ENCODE measurements around the gene LINS1. TPM values are rescaled to one million over a fixed set of nuclear protein-coding genes. Genes with fewer than 3 reads are reported as not detected.
"Not testable (repeated sequence)": the region's sequence is repeated elsewhere in the genome, so short reads cannot be mapped to it uniquely, and the experiment has no call there.

Gene LINS1
- total RNA-seq, 1 experiment from 2014 or later: 22.3 TPM

DNA sequence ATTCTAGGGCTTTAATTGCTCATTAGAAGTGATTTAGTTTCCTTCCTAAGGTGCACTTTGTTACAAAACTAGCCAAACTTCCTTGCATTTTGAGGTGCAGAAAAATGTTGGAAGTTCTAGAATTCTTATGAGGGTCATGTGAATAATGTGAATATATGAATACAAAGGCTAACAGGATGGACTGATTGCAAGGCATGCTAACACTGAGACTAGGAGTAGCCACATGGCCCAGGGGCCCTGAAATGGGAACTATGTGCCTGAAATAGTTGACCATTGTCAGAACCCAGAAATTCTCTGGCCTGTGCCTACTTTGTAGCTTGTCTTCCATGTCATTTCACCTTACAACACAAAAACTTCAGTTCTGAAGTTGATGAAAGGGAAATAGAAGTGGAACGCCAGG is 11.2 kb upstream of the LINS1 start:
- in situ Hi-C loops (cut with HindIII; ENCODE audit: low sequenced_read_pairs): no loop called here

DNA sequence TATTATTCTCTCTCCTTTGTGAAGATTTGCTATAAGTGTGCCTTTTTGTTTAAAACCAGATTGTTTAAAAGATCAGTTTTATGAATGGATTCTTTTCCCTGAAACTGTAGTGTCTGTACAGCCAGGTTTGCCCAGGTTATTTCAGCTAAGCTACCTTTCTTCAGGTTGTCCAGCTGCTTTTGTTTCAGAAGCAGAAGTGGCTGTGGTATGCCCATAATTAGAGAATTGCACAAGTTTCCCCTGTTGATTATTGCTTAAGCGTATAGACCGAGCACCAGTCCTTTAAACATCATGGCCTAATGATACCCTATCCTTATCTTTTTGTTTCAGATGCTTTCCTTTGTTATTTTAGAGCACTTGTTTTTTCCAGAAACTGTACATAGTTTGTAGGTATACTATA is 10.6 kb upstream of the LINS1 start:
- no peak for DNase-seq (ENCODE audit: low spot score)
- in situ Hi-C loops (cut with HindIII; ENCODE audit: low sequenced_read_pairs): no loop called here

More for the DNA sequence above, 11.2 kb upstream of the LINS1 start:
- no peak for DNase-seq (ENCODE audit: low spot score)

DNA sequence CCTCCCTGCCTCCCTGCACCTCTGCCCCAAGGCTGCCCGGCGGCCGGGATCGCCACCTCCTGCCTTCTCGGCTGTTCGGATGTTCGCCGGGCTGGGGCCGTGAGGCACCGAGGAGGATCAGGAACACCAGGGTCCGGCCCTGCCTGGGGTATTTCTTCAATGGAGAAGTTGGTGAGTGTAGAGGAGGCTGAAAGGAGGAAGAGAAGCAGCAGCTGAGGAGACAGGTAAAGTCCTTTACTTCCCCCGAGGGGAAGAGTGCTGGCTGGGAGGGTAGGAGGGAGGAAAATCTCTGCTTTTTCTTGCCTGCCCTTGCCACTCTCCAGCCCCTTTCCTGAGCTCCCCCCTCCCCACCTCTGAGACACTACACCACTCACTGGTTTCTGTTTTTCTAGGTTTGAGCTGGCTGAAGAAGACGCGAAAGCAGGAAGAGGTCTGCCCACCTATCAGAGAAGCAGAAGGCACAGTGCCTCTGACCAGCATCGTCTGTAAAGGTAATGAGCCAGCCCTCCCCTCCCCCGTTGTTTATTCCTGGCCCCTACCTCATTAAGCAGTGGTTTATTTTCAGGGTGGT is 924 bp upstream of the LINS1 start:
- DNase-seq (ENCODE audit: low spot score): no peak
- in situ Hi-C loops (cut with HindIII; ENCODE audit: low sequenced_read_pairs): no loop called here

DNA sequence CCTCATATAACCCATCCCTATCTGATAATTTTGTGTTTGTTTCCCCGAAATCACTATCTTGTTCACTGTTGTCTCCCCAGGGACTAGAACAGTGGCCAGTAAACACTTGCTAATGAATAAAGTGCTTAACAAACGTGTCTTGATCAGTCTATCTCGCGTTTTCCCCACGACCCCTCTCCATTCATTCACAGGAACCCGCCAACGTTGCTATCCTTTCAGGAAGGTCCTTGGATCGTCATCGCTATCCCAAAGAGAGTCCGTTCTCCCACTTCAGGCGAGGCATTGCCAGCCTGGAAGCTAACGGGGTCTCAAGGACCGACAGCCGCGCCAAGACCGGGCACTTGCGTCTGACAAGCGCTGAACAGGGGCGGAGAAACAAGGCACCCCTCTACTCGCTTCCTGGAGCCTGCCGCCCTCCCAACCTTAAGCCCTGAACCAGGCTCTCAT is 344 bp downstream of the LINS1 start:
- DNase-seq (ENCODE audit: low spot score): no peak
- in situ Hi-C loops (cut with HindIII; ENCODE audit: low sequenced_read_pairs): no loop called here

DNA sequence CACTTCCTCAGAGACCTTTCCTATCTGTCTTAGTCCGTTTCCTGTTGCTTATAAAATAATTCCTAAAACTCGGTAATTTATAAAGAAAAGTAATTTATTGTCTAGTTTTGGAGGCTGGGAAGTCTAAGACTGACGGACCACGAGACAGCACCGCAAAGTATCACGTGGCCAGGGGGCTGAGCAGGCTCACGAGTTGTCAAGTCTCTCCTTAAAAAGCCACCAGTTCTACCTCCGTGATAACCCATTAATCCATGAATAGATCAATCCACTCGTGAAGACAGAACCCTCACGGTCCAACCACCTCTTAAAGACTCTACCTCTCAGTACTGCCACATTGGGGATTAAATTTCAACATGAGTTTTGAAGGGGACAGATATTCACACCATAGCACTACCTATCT is 821 bp downstream of the LINS1 start:
- peak; percentile 3 for DNase-seq (ENCODE audit: low spot score)
- in situ Hi-C loops (cut with HindIII; ENCODE audit: low sequenced_read_pairs): no loop called here

DNA sequence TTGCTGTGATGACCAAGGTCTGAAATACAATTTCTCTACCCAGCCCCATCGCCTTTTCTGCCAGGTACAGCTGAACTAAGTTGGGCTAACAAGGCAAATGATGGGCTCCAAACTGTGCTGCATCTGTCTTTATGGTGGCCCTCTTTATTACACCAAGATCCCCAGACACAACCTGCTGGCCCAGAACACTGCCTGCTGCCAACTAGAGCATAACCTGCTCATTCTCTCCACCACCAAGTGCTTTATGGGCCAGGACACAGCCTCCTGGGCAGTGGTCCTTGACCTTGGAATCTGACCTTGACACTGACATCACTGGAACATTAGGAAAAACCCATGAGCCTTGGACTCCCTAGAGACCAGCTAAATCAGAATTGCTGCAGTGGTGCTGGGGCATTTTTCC is 3.3 kb downstream of the LINS1 start:
- in situ Hi-C loops (cut with HindIII; ENCODE audit: low sequenced_read_pairs): no loop called here
- DNase-seq (ENCODE audit: low spot score): no peak

DNA sequence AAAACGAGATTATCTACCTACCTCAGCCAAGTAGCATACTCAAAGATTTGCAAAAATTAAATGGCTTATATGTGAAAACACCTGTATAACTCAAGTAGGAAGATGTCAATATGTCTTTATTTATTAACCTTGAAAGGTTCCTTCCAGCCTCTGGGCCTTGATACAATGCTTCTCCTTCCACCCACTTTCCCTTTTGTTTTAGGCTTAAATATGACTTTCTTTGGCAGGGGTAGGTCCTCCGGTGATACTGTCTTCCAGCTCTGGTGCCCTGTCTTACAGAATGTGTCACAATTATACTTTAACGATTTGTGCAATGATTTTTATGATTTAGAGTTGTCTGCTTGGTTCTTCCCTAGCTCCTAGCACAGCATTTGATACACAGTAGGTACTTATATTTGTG is 4.1 kb downstream of the LINS1 start:
- no peak for DNase-seq (ENCODE audit: low spot score)
- in situ Hi-C loops (cut with HindIII; ENCODE audit: low sequenced_read_pairs): no loop called here

DNA sequence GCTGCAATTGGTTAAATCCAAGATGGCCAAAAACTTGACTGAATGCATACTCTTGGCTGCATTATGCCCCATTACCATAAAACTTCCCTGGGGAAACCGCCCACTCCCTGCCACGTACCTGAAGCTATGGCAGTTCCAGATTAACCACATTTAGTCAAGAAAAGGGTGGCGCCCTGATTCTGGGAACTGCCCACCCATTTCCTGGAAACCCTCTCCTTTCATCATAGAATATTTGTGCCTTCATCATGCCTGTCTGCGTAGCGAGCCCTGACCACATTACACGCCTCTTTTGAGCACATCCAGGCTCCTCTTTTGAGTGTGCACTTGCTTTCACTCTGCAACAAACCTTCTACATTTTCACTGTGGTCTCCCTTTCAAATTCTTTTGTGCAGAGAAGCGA is 5.2 kb downstream of the LINS1 start:
- no peak for DNase-seq (ENCODE audit: low spot score)
- in situ Hi-C loops (cut with HindIII; ENCODE audit: low sequenced_read_pairs): no loop called here

DNA sequence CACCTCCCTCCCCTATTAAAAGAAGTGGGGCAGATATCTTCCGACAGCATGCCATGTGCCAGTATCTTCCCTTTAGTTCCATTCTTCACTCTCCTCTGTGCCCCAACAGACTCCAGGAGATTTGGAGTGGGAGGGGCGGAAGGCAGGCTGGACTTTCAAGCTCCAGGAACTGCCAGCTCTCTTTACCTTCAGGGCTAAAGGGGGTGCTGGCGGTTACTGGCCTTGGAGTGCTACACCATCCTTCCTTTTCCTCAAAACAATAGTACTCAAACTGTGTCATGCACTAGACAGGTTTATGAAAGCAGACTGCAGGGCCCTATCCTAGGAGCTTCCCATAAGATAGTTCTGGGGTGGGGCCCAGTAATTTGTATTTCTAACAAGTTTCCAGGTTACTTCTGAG is 6.0 kb downstream of the LINS1 start:
- no peak for DNase-seq (ENCODE audit: low spot score)
- in situ Hi-C loops (cut with HindIII; ENCODE audit: low sequenced_read_pairs): no loop called here

DNA sequence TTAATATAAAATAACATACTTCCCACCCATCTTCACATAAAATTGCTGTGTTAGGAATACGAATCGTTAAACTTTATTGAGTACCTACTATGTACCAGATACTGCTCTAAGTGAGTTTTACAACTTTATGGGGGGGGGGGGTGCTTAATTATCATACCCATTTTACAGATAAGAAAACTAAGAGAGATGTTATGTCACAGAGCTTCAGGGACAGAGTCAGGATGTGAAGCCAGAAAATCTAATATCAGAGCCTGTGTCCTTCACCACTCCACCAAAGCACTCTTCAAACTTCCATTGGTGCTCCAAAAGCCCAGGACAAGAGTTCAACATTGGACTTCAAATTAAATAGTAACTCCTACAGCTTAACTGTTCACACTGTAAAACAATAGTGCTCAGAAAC is 8.6 kb downstream of the LINS1 start:
- DNase-seq (ENCODE audit: low spot score): no peak
- in situ Hi-C loops (cut with HindIII; ENCODE audit: low sequenced_read_pairs): no loop called here

DNA sequence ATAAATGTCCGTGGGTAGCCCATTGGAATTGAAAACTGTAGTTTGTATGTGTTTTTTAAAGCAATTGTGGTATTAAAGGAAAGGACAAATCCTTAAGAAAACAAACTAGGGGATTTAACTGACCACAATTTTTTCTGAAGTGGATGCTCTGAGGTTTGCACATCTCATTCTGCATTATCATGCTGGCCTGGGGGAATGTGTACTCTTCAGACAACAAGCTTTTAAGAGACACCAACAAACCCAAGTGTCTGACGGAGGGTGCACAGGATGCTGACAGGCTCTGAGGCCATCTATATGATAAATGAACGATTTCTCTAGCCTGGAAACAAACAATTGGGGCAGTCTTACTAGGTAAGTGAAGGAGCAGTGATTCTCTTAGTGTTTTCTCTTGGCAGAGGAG is 9.1 kb downstream of the LINS1 start:
- in situ Hi-C loops (cut with HindIII; ENCODE audit: low sequenced_read_pairs): no loop called here
- DNase-seq (ENCODE audit: low spot score): no peak

DNA sequence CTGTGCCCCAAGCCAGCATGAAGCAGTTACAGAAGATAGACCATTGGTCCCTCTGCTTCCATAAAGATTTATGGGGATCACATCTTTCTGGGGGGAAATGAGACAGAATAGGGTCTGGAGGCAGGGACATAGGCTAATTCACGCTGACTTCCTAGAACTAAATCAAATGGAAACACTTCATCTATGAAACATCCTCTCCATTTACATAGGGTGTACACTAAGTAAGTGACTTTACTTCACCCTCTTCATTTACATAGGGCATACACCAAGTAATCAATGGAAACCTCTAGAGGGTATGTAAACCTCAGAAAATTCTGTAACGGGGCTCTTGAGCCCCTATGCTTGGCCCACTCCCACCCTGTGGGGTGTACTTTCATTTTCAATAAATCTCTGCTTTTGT is 10.1 kb downstream of the LINS1 start:
- in situ Hi-C loops (cut with HindIII; ENCODE audit: low sequenced_read_pairs): no loop called here
- DNase-seq (ENCODE audit: low spot score): no peak

DNA sequence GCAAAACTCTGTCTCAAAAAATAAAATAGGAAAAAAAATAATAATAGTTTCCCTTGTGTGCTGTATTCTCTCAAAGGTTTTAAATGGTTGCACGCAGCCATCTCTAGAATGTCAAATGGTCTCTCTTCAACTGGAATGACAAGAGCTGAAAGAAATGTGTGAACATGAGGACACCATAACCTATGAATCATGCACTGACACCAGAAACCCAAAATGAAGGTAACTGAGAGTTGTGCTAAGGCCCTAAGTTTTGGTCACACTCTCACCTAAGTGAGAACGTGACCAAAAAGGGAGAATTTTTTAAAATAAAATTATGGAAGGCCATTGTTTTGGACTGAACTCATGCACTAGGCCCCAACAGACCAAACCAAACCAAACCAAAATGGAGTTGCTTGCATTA is 10.8 kb downstream of the LINS1 start:
- DNase-seq (ENCODE audit: low spot score); in situ Hi-C loops (cut with HindIII; ENCODE audit: low sequenced_read_pairs): not testable (repeated sequence)

DNA sequence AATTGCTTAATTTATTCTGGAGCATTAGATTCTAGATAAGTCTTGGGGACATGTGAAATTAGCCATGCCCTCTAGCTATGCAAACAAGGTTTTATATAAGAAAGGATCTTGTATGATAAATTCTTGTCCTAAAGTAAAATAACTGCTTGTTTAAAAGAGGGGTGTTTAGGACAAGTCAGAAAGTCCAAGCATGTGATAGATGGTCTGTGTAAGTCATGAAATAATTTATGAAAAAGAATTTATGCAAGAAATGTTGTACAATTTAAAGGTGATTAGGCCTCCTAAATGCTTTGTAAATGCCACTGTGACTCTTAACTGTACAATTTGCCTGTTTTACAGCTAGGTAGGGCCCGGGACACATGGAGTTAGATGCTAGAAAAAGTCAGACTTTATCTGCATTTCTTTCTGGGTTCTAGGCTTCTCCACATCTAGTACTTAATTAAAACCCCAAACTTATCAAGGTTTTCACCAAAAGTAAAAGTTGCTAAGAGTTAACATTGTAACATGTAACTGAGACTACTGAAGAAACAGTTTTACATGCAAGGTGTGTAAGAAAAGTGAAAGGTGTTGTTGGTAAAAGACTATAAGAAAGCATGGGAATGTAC is 13.2 kb downstream of the LINS1 start:
- no peak for DNase-seq (ENCODE audit: low spot score)
- in situ Hi-C loops (cut with HindIII; ENCODE audit: low sequenced_read_pairs): no loop called here

DNA sequence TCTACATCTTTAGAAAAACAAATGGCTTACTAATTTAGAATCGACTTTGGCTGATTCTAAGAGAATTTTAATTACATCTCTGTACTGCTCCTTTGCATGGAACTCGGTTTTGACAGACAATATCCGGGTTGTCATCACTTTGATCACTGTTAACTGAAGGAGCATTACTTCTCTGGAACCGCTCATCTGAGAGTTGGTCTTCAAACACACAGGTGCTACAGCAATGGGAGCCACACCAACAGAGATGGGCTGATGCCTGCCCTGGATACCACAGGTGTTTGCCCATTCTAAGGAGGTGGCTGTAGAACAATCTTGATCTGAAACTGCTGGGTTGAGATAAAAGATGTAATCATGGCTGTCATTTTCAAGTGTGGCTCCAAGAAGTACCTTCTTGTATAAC is 21.6 kb downstream of the LINS1 start:
- in situ Hi-C loops (cut with HindIII; ENCODE audit: low sequenced_read_pairs): no loop called here
- no peak for DNase-seq (ENCODE audit: low spot score)

DNA sequence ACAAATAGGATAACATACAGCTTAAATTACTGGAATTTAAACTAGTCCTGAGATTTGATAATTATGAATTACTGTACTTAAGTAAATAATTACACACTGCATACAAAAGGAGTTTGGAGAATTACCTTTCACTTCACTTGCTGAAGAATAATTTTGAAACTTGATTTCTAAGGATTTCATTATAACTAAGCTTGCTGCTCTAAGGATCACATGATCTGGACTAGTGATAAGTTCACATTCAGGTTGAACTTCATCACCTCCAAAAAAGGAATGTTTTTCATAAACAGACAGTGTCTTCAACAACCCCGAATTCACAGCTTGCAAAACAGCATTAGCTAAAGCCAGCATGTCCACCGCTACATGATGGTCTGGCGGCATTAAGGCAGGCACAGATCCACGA is 28.5 kb downstream of the LINS1 start:
- no peak for DNase-seq (ENCODE audit: low spot score)
- in situ Hi-C loops (cut with HindIII; ENCODE audit: low sequenced_read_pairs): no loop called here

DNA sequence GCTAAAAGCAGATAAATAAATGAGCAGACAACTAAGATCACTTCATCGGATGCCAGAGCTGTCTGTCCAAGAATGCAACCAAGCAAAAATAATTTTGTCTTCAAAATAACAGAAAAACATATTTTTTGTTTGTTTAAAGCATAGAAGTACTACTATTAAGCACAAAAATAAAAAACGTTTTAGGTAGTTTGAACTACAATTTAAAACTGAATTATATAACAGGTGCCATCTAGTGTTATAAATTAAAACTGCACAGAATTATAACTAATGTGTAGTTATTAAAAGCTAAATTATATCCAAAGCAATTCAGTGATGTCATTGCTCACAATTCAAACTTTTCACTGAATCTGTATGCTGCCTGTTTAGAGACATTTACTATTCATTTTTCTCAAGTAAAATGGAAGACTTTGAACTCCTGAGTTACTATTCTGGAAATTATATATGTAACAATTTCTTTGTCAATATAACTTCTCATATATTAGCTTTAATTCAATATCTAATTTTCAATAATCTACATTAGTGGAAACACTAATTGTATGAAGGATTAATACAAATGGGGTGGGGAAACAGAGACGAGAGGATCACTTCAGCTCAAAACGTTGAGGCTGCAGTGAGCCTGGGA is 29.5 kb downstream of the LINS1 start:
- in situ Hi-C loops (cut with HindIII; ENCODE audit: low sequenced_read_pairs): no loop called here
- peak; percentile 34 for DNase-seq (ENCODE audit: low spot score)

DNA sequence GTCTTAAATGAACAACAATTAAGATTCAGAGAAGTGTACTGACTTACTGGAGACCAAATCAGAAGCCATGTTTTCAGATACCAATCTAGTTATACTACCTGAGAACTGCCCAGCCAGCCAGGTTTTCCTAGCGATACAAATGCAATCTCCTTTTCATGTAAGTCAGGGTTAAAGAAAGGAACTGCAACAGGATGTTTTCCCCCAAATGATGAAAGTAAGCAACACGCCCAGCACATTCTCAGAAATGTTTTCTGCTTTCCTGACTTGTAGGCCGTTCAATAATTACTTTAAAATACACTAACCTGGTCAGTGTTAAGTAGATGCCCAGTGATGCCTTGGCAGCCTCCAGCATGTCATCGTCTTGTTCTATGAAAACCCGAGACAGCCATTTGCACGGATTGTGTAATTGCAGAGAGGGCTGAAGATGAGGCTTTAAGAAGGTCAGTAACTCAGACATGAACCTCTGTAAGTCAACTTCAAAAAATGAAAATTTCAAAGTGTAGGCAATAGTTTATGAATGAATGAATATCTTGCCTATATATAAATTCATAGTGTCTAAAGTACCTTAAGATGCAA is 30.3 kb downstream of the LINS1 start:
- no peak for DNase-seq (ENCODE audit: low spot score)
- in situ Hi-C loops (cut with HindIII; ENCODE audit: low sequenced_read_pairs): no loop called here

DNA sequence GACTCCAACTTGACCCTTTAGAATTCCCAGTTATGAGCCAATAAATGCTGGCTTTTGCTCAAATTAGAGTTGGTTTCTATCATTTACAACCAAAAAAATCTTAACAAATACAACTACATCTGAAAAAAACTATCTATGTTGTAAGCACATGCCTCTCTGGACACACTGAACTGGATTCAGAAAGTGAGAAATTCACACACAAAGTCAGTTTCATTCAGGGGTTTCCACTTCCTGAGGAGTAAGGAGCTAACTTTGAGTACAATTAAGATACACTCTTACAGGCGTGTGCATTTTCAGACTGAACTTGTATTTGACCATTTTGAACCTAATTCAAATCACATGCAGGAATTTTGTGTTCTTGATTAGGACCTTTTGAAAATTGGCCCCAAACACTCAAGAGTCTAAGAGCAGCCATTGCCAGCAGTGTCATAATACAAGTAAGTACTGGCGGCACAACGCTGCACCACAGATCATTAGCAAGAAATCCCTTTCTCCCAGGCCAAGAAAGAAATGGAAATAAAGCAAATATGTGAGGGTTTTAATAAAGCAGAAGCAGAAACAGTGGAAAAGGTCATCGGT is 31.2 kb downstream of the LINS1 start:
- in situ Hi-C loops (cut with HindIII; ENCODE audit: low sequenced_read_pairs): no loop called here
- DNase-seq (ENCODE audit: low spot score): no peak

DNA sequence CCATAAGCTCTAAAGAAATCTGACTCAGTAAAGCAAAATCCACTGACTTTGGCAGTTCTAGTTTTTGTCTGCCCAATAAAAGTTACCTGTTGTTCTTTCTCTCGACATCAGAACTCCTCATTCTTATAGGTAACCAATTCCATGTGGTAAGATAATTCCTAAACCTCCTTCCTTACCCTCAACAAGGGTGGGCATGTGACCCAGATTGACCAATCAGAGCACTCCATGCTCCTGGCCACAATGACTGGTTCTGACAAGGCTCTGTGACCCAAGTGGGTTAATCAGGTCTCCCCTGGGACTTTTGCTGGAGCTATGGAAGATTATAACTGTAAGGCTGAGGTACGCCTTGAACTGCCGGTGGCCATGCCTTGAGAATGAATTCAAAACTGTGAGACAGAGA is 31.7 kb downstream of the LINS1 start:
- in situ Hi-C loops (cut with HindIII; ENCODE audit: low sequenced_read_pairs): no loop called here
- no peak for DNase-seq (ENCODE audit: low spot score)
